Stomach (tissue), 4 donors: ENCODE measurements around the gene HYAL1.

ENCODE experiments used
- EP300 ChIP-seq: sonication (generic); formaldehyde crosslinking; IDR thresholded peaks from one replicate; pipeline ENCODE4 v1.6.1; 2017; ENCODE audit warnings: antibody characterized with exemption
- POLR2A ChIP-seq, 4 donors: fragments of 450-650 bp; IDR thresholded peaks; one replicate each; pipeline ENCODE4 v1.6.1; 2016; ENCODE audit warnings: antibody characterized with exemption in 4 of 4, control low read depth in 2 of 4, mild to moderate bottlenecking in 1 of 4, moderate library complexity in 1 of 4
- TF ChIP-seq, protein P1 (sequence below), 7 experiments: fragments of 450-650 bp in 4 of 7; fragments of 200-600 bp in 3 of 7; sonication (generic) in 3 of 7; IDR thresholded peaks; one replicate each; pipeline ENCODE4 v1.5.1; 2016 to 2019; ENCODE audit warnings: antibody characterized with exemption in 7 of 7, control low read depth in 2 of 7, mild to moderate bottlenecking in 1 of 7

DNA sequence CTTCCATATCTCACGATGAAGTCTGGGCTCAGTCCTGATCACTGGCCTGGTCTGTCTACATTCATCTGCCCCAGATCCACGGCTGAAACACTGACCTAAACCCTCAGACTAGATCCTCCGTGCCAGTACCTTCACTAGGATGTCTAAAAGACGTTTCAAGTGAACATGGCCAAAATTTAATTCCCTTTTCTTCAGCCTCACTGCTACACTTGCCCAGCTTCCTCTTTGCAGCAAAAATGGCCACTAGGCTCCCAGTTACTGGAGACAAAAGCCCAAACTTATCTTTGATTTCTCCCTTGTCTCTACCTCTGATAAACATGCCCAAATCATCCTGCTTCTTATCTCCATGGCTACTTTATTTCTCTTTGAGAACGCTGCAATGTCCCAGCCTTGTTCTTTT is 35.6 kb upstream of the HYAL1 start:
- no peak for TF ChIP-seq POLR2A (IDR thresholded peaks at IDR 0.05)
- TF ChIP-seq, protein P1, sequence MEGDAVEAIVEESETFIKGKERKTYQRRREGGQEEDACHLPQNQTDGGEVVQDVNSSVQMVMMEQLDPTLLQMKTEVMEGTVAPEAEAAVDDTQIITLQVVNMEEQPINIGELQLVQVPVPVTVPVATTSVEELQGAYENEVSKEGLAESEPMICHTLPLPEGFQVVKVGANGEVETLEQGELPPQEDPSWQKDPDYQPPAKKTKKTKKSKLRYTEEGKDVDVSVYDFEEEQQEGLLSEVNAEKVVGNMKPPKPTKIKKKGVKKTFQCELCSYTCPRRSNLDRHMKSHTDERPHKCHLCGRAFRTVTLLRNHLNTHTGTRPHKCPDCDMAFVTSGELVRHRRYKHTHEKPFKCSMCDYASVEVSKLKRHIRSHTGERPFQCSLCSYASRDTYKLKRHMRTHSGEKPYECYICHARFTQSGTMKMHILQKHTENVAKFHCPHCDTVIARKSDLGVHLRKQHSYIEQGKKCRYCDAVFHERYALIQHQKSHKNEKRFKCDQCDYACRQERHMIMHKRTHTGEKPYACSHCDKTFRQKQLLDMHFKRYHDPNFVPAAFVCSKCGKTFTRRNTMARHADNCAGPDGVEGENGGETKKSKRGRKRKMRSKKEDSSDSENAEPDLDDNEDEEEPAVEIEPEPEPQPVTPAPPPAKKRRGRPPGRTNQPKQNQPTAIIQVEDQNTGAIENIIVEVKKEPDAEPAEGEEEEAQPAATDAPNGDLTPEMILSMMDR (IDR thresholded peaks at IDR 0.05), result no peak
- no peak for TF ChIP-seq EP300
